Measurements from ENCODE around the gene NPRL2. TPM values are rescaled to one million over a fixed set of nuclear protein-coding genes. Genes with fewer than 3 reads are reported as not detected.

Gene NPRL2
- total RNA-seq, 1 experiment from 2014 or later = 20.6 TPM

DNA sequence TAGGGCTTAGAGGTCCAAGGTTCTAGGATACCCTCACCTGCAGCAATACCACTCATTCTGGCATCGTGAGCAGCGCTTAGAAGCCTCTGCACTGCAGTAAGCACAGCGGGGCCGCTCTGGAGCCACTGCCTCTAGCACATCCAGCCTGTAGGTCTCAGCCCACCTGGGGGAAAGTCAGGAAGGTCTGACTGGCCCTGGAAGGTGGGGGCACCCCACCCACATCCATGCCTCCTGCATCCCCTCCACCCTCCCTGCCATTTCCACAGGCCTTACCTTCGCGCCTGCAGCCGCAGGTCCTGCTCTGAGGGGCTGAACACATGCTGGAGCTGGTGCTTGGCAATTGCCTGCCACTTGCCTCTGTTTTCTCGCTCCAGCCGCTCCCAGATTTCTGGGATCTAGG, 9.0 kb downstream of the NPRL2 start:
- no peak overlapping the region for H3K27ac Mint-ChIP-seq
- TF ChIP-seq, protein P1, sequence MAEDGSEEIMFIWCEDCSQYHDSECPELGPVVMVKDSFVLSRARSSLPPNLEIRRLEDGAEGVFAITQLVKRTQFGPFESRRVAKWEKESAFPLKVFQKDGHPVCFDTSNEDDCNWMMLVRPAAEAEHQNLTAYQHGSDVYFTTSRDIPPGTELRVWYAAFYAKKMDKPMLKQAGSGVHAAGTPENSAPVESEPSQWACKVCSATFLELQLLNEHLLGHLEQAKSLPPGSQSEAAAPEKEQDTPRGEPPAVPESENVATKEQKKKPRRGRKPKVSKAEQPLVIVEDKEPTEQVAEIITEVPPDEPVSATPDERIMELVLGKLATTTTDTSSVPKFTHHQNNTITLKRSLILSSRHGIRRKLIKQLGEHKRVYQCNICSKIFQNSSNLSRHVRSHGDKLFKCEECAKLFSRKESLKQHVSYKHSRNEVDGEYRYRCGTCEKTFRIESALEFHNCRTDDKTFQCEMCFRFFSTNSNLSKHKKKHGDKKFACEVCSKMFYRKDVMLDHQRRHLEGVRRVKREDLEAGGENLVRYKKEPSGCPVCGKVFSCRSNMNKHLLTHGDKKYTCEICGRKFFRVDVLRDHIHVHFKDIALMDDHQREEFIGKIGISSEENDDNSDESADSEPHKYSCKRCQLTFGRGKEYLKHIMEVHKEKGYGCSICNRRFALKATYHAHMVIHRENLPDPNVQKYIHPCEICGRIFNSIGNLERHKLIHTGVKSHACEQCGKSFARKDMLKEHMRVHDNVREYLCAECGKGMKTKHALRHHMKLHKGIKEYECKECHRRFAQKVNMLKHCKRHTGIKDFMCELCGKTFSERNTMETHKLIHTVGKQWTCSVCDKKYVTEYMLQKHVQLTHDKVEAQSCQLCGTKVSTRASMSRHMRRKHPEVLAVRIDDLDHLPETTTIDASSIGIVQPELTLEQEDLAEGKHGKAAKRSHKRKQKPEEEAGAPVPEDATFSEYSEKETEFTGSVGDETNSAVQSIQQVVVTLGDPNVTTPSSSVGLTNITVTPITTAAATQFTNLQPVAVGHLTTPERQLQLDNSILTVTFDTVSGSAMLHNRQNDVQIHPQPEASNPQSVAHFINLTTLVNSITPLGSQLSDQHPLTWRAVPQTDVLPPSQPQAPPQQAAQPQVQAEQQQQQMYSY (CRISPR knock-in tag; IDR thresholded peaks at IDR 0.05) = no peak
- TF ChIP-seq SMAD4 (CRISPR knock-in tag; IDR thresholded peaks at IDR 0.05) (no peak), TEAD4 (CRISPR knock-in tag; IDR thresholded peaks at IDR 0.05) (no peak), CBFB (CRISPR knock-in tag; IDR thresholded peaks at IDR 0.05; ENCODE audit: low read depth) (no peak), TCF7 (CRISPR knock-in tag; IDR thresholded peaks at IDR 0.05; ENCODE audit: low read depth) (no peak), ZNF138 (CRISPR knock-in tag; conservative IDR thresholded peaks at IDR 0.05) (no peak), ZNF317 (CRISPR knock-in tag; IDR thresholded peaks at IDR 0.05; ENCODE audit: borderline replicate concordance, low read depth) (no peak), ETV6 (CRISPR knock-in tag; IDR thresholded peaks at IDR 0.05) (no peak), ATF1 (CRISPR knock-in tag; IDR thresholded peaks at IDR 0.05) (no peak)
- TF ChIP-seq, protein P2, sequence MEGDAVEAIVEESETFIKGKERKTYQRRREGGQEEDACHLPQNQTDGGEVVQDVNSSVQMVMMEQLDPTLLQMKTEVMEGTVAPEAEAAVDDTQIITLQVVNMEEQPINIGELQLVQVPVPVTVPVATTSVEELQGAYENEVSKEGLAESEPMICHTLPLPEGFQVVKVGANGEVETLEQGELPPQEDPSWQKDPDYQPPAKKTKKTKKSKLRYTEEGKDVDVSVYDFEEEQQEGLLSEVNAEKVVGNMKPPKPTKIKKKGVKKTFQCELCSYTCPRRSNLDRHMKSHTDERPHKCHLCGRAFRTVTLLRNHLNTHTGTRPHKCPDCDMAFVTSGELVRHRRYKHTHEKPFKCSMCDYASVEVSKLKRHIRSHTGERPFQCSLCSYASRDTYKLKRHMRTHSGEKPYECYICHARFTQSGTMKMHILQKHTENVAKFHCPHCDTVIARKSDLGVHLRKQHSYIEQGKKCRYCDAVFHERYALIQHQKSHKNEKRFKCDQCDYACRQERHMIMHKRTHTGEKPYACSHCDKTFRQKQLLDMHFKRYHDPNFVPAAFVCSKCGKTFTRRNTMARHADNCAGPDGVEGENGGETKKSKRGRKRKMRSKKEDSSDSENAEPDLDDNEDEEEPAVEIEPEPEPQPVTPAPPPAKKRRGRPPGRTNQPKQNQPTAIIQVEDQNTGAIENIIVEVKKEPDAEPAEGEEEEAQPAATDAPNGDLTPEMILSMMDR (IDR thresholded peaks at IDR 0.05) = no peak
- TF ChIP-seq, protein P3, sequence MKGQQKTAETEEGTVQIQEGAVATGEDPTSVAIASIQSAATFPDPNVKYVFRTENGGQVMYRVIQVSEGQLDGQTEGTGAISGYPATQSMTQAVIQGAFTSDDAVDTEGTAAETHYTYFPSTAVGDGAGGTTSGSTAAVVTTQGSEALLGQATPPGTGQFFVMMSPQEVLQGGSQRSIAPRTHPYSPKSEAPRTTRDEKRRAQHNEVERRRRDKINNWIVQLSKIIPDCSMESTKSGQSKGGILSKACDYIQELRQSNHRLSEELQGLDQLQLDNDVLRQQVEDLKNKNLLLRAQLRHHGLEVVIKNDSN (CRISPR knock-in tag; IDR thresholded peaks at IDR 0.05) = no peak
- peaks cover 27% of the 10 kb centered on the region for H3K4me1 Mint-ChIP-seq
- ATAC-seq = no peak
- POLR2A ChIA-PET = no interaction called here
- H3K9me3 Mint-ChIP-seq = no peaks in the 10 kb centered on the region
- CTCF ChIA-PET = interaction anchor here (0.7 to 1.9 kb wide), 7 partner anchors 13 to 270 kb away, joined by 4 to 10 read pairs (median 4); partner anchors contain the start of genes CISH, HYAL3, NAA80 and TUSC2
- DNase-seq (ENCODE audit: low spot score) = no peak
- H3K36me3 Mint-ChIP-seq = no peaks in the 10 kb centered on the region
- peak overlapping the region; percentile 65 for H3K4me3 Mint-ChIP-seq
- H3K27me3 Mint-ChIP-seq (ENCODE audit: low read depth) = peaks cover 85% of the 10 kb centered on the region

DNA sequence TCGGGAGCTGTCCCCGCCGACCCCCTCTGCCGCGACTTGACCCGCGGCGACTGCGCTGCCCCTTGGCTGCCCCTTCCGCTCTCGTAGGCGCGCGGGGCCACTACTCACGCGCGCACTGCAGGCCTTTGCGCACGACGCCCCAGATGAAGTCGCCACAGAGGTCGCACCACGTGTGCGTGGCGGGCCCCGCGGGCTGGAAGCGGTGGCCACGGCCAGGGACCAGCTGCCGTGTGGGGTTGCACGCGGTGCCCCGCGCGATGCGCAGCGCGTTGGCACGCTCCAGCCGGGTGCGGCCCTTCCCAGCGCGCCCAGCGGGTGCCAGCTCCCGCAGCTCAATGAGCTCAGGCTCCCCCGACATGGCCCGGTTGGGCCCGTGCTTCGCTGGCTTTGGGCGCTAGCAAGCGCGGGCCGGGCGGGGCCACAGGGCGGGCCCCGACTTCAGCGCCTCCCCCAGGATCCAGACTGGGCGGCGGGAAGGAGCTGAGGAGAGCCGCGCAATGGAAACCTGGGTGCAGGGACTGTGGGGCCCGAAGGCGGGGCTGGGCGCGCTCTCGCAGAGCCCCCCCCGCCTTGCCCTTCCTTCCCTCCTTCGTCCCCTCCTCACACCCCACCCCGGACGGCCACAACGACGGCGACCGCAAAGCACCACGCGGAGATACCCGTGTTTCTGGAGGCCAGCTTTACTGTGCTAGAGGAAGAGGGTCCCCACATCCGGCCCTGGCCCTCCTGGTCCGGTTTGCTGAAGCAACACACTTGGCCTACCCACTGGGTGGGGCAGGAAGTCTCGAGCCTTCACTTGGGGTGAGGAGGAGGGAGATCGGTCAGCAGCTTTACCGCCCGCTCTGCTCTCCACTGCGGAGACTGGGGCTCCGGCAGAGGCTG, 9.9 kb downstream of the NPRL2 start, which contains the start of gene RASSF1:
RASSF1 (minus strand) TSS at position 389 of the 882 bp plus-strand sequence; CDS start at position 358, 31 bp downstream.
- ATAC-seq = peak; percentile 0; the same call in 1 of the 2 replicates
- TF ChIP-seq, protein P4, sequence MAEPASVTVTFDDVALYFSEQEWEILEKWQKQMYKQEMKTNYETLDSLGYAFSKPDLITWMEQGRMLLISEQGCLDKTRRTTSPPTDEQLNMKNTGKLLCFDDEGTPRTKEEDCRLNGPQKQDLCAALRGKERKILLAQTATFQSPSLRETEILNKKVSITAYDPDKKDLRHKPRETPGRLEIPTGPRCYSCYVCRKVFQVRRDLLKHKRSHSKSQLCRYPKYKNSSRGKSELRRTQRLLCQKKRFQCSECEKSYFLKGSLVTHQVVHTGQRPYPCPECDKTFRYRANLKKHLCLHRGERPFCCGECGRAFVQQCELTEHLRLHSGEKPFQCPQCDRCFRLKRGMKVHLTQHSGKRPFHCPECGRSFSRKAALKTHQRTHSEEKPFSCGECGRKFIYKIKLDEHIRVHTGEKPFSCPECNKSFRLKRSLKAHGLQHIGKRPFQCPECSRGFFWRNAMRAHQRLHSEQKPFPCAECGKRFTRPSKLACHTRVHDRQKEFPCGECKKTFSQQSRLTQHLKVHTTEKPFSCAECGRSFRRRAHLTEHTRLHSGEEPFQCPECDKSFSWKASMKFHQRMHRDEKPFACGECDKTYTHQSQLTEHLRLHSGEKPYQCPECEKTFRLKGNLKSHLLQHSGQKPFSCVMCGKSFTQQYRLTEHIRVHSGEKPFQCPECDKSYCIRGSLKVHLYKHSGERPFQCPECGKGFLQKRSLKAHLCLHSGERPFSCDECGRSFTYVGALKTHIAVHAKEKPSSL (CRISPR knock-in tag; conservative IDR thresholded peaks at IDR 0.05) = no peak
- TF ChIP-seq JAZF1 (CRISPR knock-in tag; IDR thresholded peaks at IDR 0.05) (no peak), KAT7 (CRISPR knock-in tag; IDR thresholded peaks at IDR 0.05; ENCODE audit: borderline replicate concordance) (no peak), NFE2L1 (CRISPR knock-in tag; IDR thresholded peaks at IDR 0.05) (no peak)
- TF ChIP-seq, protein P2 (IDR thresholded peaks at IDR 0.05) = no peak
- TF ChIP-seq, protein P5, sequence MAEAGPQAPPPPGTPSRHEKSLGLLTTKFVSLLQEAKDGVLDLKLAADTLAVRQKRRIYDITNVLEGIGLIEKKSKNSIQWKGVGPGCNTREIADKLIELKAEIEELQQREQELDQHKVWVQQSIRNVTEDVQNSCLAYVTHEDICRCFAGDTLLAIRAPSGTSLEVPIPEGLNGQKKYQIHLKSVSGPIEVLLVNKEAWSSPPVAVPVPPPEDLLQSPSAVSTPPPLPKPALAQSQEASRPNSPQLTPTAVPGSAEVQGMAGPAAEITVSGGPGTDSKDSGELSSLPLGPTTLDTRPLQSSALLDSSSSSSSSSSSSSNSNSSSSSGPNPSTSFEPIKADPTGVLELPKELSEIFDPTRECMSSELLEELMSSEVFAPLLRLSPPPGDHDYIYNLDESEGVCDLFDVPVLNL (CRISPR knock-in tag; IDR thresholded peaks at IDR 0.05; ENCODE audit: borderline replicate concordance, low read depth) = no peak
- TF ChIP-seq, protein P6, sequence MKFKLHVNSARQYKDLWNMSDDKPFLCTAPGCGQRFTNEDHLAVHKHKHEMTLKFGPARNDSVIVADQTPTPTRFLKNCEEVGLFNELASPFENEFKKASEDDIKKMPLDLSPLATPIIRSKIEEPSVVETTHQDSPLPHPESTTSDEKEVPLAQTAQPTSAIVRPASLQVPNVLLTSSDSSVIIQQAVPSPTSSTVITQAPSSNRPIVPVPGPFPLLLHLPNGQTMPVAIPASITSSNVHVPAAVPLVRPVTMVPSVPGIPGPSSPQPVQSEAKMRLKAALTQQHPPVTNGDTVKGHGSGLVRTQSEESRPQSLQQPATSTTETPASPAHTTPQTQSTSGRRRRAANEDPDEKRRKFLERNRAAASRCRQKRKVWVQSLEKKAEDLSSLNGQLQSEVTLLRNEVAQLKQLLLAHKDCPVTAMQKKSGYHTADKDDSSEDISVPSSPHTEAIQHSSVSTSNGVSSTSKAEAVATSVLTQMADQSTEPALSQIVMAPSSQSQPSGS (CRISPR knock-in tag; IDR thresholded peaks at IDR 0.05; ENCODE audit: borderline replicate concordance, low read depth) = no peak

More for the DNA sequence above, 9.9 kb downstream of the NPRL2 start, which contains the start of gene RASSF1:
- H3K27ac Mint-ChIP-seq = no peak within 1 kb of the TSS
- H3K36me3 Mint-ChIP-seq = no peaks in the 10 kb centered on the region
- H3K4me3 Mint-ChIP-seq = peak within 1 kb of the TSS; percentile 95
- ChIA-PET POLR2A (no interaction called here), CTCF (interaction anchor here (0.6 to 1.9 kb wide), 15 partner anchors 10 to 276 kb away, joined by 3 to 10 read pairs (median 4); partner anchors contain the start of genes CISH, CYB561D2, HYAL1 and HYAL3)
- peaks cover 33% of the 10 kb centered on the region for H3K4me1 Mint-ChIP-seq
- peaks cover 77% of the 10 kb centered on the region for H3K27me3 Mint-ChIP-seq (ENCODE audit: low read depth)
- H3K9me3 Mint-ChIP-seq = no peaks in the 10 kb centered on the region
- DNase-seq (ENCODE audit: low spot score) = peak; percentile 59

Measured in WTC11 (cell line).